Loucy (cell line): ENCODE data around the gene BCAT1.

Experiments used
- H2AFZ ChIP-seq: fragments of 200-600 bp; sonication (generic); 2 replicates; pipeline ENCODE4 v1.6.0; 2016; ENCODE audit warnings: antibody characterized with exemption, mild to moderate bottlenecking, low read length, moderate library complexity
- H3F3A ChIP-seq: fragments of 200-600 bp; 2 replicates; pipeline ENCODE4 v1.6.0; 2016; ENCODE audit warnings: antibody characterized with exemption, low read depth, mild to moderate bottlenecking
- H3K27me3 ChIP-seq: fragments of 200-600 bp; sonication (generic); 2 replicates; pipeline ENCODE4 v1.6.1; 2014; ENCODE audit warnings: low read length, mild to moderate bottlenecking; ENCODE audit not compliant: insufficient read depth, poor library complexity, severe bottlenecking
- H3K36me3 ChIP-seq: fragments of 200-600 bp; sonication (generic); 2 replicates; pipeline ENCODE4 v1.6.1; 2016; ENCODE audit warnings: low read length; ENCODE audit not compliant: insufficient read depth
- H3K4me1 ChIP-seq: fragments of 200-600 bp; sonication (generic); 2 replicates; pipeline ENCODE4 v1.5.1; 2014; ENCODE audit warnings: low read length, mild to moderate bottlenecking; ENCODE audit not compliant: insufficient read depth, poor library complexity, severe bottlenecking
- H3K4me2 ChIP-seq: fragments of 200-600 bp; sonication (generic); 2 replicates; pipeline ENCODE4 v1.6.0; 2014; ENCODE audit warnings: antibody characterized with exemption, low read length, low read depth, mild to moderate bottlenecking; ENCODE audit not compliant: poor library complexity, severe bottlenecking
- H3K4me3 ChIP-seq: fragments of 200-600 bp; sonication (generic); 2 replicates; pipeline ENCODE4 v1.5.1; 2014; ENCODE audit warnings: low read length, mild to moderate bottlenecking, mixed read lengths; ENCODE audit not compliant: poor library complexity, severe bottlenecking
- H3K79me2 ChIP-seq: fragments of 200-600 bp; sonication (generic); 2 replicates; pipeline ENCODE4 v1.6.1; 2014; ENCODE audit warnings: low read length; ENCODE audit not compliant: insufficient read depth
- H3K9ac ChIP-seq: fragments of 200-600 bp; sonication (generic); 2 replicates; pipeline ENCODE4 v1.6.0; 2014; ENCODE audit warnings: mild to moderate bottlenecking, low read depth, low read length, moderate library complexity; ENCODE audit not compliant: poor library complexity, severe bottlenecking
- H3K9me2 ChIP-seq: fragments of 200-600 bp; sonication (generic); replicated peaks from 2 replicates; pipeline ENCODE4 v1.6.1; 2016; ENCODE audit warnings: low read depth, low read length, mixed read lengths
- H3K9me3 ChIP-seq: fragments of 200-600 bp; sonication (generic); 2 replicates; pipeline ENCODE4 v1.6.1; 2014; ENCODE audit warnings: mild to moderate bottlenecking, antibody characterized with exemption, low read length, low read depth; ENCODE audit not compliant: insufficient read depth
- H4K20me1 ChIP-seq: fragments of 200-600 bp; sonication (generic); 2 replicates; pipeline ENCODE4 v1.6.0; 2014; ENCODE audit warnings: antibody characterized with exemption, low read length, mild to moderate bottlenecking; ENCODE audit not compliant: insufficient read depth, poor library complexity, severe bottlenecking
- EZH2phosphoT487 ChIP-seq: fragments of 200-600 bp; IDR thresholded peaks from 2 replicates; pipeline ENCODE4 v1.6.1; 2018; ENCODE audit warnings: antibody characterized with exemption, mild to moderate bottlenecking, moderate library complexity, borderline replicate concordance
- TF ChIP-seq, protein P1 (sequence below): fragments of 200-600 bp; sonication (generic); conservative IDR thresholded peaks from 2 replicates; pipeline ENCODE4 v1.5.1; 2014; ENCODE audit warnings: mild to moderate bottlenecking, antibody characterized with exemption, low read length

BCAT1 gene

DNA sequence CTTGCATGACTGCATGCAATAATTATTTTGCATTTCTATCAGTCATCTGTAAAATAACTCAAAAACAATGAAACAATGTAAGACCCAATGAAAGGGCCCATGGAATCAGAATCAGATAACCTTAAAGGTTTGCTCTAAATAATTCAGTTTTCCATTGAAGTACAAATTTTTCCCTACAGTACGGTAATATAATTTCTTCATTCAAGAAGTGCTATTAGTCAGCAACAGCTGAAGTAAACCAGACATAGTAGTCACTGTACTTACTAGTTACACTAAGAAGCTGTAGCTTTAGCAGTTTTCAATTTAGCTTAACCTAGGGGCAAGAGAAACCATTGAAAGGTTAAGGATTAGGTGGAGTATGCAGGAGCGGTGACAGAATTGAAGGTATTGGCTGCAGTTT is 43.5 kb downstream of the BCAT1 start:
- Histone ChIP-seq H3K36me3 (peaks cover 8% of the 10 kb centered on the region; the same call in 1 of the 2 replicates), H3K27me3 (no peaks in the 10 kb centered on the region), H3K4me3 (no peak overlapping the region), H3K9me3 (no peaks in the 10 kb centered on the region), H3K9me2 (no peaks in the 10 kb centered on the region), H4K20me1 (peaks cover 11% of the 10 kb centered on the region), H3K4me1 (peaks cover 39% of the 10 kb centered on the region), H3K79me2 (peaks cover 72% of the 10 kb centered on the region), H3K4me2 (no peak overlapping the region), H2AFZ (no peak overlapping the region), H3K9ac (no peak overlapping the region), H3F3A (peaks cover 2% of the 10 kb centered on the region; the same call in 1 of the 2 replicates)
- TF ChIP-seq, protein P1, sequence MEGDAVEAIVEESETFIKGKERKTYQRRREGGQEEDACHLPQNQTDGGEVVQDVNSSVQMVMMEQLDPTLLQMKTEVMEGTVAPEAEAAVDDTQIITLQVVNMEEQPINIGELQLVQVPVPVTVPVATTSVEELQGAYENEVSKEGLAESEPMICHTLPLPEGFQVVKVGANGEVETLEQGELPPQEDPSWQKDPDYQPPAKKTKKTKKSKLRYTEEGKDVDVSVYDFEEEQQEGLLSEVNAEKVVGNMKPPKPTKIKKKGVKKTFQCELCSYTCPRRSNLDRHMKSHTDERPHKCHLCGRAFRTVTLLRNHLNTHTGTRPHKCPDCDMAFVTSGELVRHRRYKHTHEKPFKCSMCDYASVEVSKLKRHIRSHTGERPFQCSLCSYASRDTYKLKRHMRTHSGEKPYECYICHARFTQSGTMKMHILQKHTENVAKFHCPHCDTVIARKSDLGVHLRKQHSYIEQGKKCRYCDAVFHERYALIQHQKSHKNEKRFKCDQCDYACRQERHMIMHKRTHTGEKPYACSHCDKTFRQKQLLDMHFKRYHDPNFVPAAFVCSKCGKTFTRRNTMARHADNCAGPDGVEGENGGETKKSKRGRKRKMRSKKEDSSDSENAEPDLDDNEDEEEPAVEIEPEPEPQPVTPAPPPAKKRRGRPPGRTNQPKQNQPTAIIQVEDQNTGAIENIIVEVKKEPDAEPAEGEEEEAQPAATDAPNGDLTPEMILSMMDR = no peak
- TF ChIP-seq EZH2phosphoT487 = no peak

DNA sequence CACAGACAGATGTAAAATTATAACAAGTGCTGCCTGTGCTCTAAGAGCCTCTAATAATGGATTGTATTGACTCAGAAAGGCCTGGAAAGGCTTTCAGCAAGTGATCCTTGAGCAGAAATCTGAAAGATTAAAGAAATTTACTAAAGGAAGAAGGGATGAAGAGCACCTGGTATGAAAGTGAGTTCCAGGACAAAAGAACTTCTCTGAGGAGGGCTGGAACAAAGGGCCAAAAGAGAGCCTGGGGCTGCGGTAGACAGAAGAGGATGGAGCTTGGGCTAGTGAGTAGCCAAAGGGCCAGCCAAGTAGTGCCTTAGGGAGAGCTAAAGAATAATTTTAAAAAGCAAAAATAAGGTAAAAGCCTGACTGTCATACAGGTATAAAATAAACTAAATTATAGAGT is 44.0 kb downstream of the BCAT1 start:
- Histone ChIP-seq H3K79me2 (peaks cover 76% of the 10 kb centered on the region), H3F3A (peaks cover 2% of the 10 kb centered on the region; the same call in 1 of the 2 replicates), H3K9me3 (no peaks in the 10 kb centered on the region), H4K20me1 (peaks cover 15% of the 10 kb centered on the region), H3K27me3 (no peaks in the 10 kb centered on the region), H3K9me2 (no peaks in the 10 kb centered on the region), H3K4me2 (peak overlapping the region; percentile 92), H3K4me3 (no peak overlapping the region), H2AFZ (no peak overlapping the region), H3K4me1 (peaks cover 45% of the 10 kb centered on the region), H3K36me3 (peaks cover 9% of the 10 kb centered on the region; the same call in 1 of the 2 replicates), H3K9ac (peak overlapping the region; percentile 77)
- TF ChIP-seq, protein P1 = no peak
- no peak for TF ChIP-seq EZH2phosphoT487

DNA sequence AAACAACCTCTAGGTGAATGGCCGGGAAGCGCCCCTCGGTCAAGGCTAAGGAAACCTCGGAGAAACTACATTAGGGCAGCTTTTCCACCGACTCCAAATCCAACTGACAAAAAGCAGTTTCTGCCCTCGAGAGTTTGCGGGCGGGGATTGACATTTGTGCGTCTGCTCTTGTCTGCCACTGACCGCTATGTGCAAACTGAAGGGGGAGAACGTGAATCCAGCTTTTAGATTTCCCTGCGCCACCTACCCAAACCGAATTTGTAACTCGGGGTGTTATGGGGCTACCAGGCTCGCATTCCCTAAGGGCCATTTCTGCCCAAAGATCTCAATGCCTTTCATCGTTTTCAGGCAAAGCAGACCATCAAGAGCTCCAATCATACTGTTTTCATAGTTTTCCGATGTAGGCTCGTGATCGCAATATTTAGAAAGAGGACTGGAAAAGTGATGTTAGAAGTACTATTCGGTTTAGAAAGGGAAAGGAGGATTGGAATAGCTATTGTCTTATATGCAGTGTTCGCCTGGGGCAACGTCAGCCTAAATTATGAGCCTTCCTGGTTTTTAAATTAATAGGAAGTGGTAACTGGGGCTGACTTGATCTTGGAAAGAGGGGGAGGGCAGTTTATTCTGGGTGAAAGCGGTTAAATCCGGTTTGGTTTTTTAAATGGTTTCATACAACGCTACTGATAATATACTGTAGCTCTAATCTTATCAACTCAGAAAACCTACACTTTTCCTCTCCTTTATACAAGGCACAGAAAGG is 45.4 kb downstream of the BCAT1 start:
- Histone ChIP-seq H3K79me2 (peaks cover 80% of the 10 kb centered on the region), H3K9me3 (no peaks in the 10 kb centered on the region), H2AFZ (peak overlapping the region; percentile 49), H3K27me3 (no peaks in the 10 kb centered on the region), H3K9ac (peak overlapping the region; percentile 77), H3F3A (peaks cover 2% of the 10 kb centered on the region; the same call in 1 of the 2 replicates), H3K4me2 (peak overlapping the region; percentile 92), H4K20me1 (peaks cover 25% of the 10 kb centered on the region), H3K9me2 (no peaks in the 10 kb centered on the region), H3K4me3 (peak overlapping the region; percentile 87), H3K4me1 (peaks cover 54% of the 10 kb centered on the region), H3K36me3 (peaks cover 22% of the 10 kb centered on the region; the same call in 1 of the 2 replicates)
- TF ChIP-seq EZH2phosphoT487 = no peak
- TF ChIP-seq, protein P1 = no peak
